HEK293T (cell line): ENCODE data around the gene CPVL.

ENCODE experiments used
- ARNT ChIP-seq: fragments of 450-650 bp; IDR thresholded peaks from 2 replicates; pipeline ENCODE4 v1.6.1; 2017; ENCODE audit warnings: mild to moderate bottlenecking
- BHLHE40 ChIP-seq: fragments of 450-650 bp; IDR thresholded peaks from 2 replicates; pipeline ENCODE4 v1.6.1; 2016; ENCODE audit warnings: mild to moderate bottlenecking, moderate library complexity, borderline replicate concordance
- ELF4 ChIP-seq: fragments of 450-650 bp; IDR thresholded peaks from 2 replicates; pipeline ENCODE4 v1.6.1; 2017; ENCODE audit warnings: antibody characterized with exemption
- FOXA1 ChIP-seq: fragments of 450-650 bp; IDR thresholded peaks from 2 replicates; pipeline ENCODE4 v1.6.1; 2016; ENCODE audit warnings: mild to moderate bottlenecking
- HDGF ChIP-seq: fragments of 450-650 bp; IDR thresholded peaks from 2 replicates; pipeline ENCODE4 v1.6.1; 2017; ENCODE audit warnings: antibody characterized with exemption, borderline replicate concordance
- NFRKB ChIP-seq: fragments of 450-650 bp; IDR thresholded peaks from 2 replicates; pipeline ENCODE4 v1.6.1; 2016; ENCODE audit warnings: mild to moderate bottlenecking, moderate library complexity
- SP1 ChIP-seq: fragments of 450-650 bp; IDR thresholded peaks from 2 replicates; pipeline ENCODE4 v1.6.1; 2017
- ZNF384 ChIP-seq: fragments of 450-650 bp; IDR thresholded peaks from 2 replicates; pipeline ENCODE4 v1.6.1; 2016

GRCh38 chr7:29149036-29149435 lies 2.7 kb upstream of the CPVL start:
- no peak for TF ChIP-seq NFRKB
- TF ChIP-seq HDGF = no peak
- no peak for TF ChIP-seq BHLHE40
- TF ChIP-seq FOXA1 = no peak
- no peak for TF ChIP-seq ARNT
- TF ChIP-seq ZNF384 = no peak
- no peak for TF ChIP-seq ELF4
- TF ChIP-seq SP1 = no peak
